HG03442 (cell line): ENCODE data around the gene BRD1.
"Not testable (repeated sequence)": the region's sequence is repeated elsewhere in the genome, so short reads cannot be mapped to it uniquely, and the experiment has no call there.

Experiments
- ATAC-seq: cut with Tn5 transposase; IDR thresholded peaks from one replicate; pipeline ENCODE4 v1.9.1; 2021; ENCODE audit warnings: mild to moderate bottlenecking, moderate library complexity; ENCODE audit not compliant: unreplicated experiment

Gene BRD1

GRCh38 chr22:49827271-49827852 lies 311 bp downstream of the BRD1 start:
- no peak for ATAC-seq

DNA sequence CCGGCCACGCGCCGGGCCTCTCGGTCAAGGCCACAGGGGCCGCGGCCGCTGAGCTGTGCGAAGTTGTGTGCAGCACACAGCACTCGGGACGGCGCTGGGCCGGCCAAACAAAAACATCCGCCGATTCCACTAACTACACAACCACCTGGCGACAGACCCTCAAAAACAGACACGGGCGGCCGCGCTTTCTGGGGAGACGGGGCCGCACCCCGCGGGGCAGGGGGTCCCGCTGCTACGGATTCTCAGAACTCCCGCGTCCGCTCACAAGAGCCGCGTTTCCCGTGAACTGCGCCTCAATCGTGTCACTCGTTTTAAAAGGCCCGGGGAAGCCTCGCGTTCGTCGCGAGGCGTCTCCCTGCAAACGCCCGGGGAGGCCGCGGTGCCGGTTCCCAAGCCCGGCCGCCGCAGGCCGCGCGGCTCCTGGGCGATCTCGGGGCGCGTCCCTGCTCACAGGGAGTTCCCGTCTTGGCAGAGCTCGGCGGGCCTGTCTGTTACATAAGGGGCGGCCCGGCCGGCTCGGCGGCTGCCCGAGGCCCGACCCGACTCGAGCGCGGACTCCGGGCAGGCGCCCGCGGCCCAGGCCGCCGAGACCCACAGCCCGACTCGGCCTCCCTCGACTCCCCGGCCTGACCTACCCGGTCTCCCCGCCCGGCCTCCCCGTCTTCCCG lies 936 bp downstream of the BRD1 start:
- no peak for ATAC-seq

DNA sequence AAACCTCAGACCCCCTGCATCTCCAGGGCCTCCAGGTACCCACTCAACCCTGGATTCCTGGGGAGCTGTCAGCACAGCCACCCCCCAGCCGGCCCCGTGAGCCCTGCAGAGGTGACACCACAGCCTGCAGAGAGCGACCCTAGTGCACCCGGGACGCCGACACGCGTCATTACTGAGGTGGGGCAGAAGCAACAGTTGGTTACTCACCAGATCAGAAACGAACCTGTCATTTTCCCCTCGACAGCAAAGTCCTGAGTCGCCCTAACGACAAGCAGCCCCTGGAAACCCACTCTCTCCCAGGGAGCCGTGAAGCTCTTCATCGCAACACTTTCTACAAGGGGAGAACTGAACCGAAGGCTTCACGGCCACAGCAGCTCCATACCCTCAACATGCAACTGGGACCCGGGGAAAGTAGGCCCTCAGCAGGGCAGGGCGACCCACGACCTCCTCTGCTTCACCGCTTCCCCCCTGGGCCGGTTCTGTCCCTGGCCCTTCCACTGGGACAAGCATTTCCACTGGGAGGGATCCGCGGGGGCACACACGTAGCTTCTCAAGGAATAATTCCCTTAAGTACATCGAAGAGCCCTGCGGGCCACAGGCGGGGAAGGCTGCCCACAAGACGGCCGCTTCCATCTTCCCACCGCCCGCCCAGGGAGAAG lies 1.6 kb downstream of the BRD1 start:
- no peak for ATAC-seq

GRCh38 chr22:49825436-49825835 lies 2.2 kb downstream of the BRD1 start:
- ATAC-seq: no peak

- ATAC-seq: no peak
These were observed 2.7 kb downstream of the BRD1 start for GRCh38 chr22:49824936-49825335.

- ATAC-seq: no peak
These were observed 3.3 kb downstream of the BRD1 start for GRCh38 chr22:49824185-49824925.

DNA sequence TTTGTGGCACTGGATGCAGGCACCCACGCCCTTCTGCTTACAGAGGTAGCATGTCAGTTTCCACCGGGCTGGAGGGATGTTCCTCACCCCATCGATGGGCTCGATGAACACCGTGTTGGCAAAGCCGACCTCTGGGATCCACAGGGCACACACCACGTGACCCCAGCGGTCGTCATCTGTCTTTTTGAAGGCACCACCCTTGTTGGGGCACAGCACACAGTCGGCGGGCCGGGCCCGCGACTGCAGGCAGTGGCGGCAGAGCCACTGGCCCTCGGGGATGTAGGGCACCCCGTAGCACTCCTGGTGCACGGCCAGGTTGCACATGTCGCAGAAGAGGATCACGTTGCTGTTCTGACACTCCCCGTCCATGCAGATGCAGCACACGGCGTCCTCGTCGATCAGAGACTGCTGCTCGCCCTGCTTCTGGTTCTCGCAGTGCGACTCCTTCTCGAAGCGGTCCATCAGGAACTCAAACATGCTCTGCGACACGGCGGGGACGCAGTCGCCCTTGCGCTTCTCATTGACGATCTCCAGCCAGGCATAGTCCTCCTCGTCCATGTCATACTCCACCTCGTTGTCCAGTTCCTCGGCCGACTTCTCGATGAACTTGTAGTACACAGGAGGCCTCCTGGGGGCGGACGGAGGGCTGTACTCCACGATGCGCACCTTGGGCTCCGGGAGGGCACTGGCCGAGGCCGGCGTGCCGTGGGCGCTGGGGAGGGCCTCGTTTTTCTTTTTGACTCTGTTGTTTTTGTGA lies 4.2 kb downstream of the BRD1 start:
- ATAC-seq: no peak

DNA sequence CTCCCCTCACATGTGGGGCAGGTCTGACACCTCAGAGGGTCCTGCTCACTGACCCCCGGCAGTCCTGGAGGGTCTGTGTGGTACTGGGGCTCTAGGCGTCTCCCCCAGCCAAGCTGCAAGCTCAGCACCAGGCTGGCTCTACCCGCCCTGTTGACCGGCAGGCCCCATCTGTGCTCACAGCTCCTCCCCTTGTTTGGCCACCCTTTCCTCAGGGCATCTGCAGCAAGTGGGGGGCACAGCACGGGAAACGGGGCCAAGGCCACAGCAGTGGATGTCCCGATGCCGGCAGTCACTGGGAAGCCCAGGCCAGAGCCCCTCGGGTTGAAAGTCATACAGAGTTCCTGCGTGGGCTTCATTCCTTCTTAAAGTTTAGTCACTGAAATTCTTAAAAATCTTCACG lies 5.9 kb downstream of the BRD1 start:
- not testable (repeated sequence) for ATAC-seq

DNA sequence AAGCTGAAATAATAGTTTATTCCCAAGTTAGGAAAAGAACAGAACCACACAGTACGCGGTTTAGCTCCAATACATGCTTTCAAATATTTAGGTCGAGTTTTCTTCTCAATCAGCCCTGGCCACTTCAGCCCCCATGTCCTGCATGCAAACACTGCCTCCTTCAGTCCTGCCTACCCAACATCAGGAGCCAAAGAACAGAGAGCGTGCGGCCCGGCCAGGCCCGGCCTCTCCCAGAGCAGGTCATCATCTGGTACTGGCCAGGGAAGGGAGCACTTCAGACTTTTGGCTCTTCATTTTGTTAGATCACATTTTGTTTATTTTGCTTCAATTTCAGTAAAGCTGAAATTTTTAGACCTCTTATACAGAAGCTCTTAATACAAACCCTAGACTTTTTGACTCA lies 6.7 kb downstream of the BRD1 start:
- ATAC-seq: no peak

DNA sequence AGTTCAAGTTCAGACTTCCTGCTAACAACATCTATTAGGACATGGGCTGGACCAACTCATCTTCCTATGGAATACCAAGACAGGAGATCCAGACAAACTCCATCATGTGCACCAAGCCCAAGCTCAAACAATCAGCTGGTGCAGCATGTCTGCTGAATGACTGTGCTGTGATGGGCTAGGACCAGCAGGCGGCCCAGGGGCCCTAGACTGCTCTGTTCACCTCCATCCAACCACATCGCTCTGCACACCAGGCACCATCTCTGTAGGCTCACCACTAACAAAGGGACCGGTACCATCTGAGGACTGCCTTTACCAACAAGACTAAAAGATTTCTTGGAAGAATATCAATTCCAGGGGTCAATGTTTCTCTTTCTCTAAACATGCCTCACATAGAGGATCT lies 10.3 kb downstream of the BRD1 start:
- no peak for ATAC-seq

DNA sequence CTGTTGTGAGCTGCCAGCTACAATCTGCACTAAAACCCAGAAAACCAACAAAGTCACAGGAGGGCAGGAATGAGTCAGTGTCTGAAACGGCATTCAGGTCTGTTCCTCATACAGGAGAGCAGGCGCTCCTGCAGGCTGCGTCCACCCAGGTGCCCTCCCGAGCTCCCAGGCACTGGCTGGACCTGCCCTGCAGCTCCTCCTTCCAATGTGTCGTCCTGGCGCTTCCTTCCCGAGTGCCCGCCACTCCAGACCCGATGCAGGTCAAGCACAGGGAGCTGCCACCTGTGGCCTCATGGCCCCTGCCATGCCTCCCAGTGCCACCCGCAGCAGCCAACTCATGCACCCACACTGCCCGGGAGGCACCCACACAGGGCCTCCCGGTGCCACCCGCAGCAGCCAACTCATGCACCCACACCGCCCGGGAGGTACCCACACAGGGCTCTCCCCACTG lies 12.0 kb downstream of the BRD1 start:
- ATAC-seq: no peak

- ATAC-seq: no peak
These were observed 12.8 kb downstream of the BRD1 start for GRCh38 chr22:49814856-49815255.

GRCh38 chr22:49814164-49814686 lies 13.4 kb downstream of the BRD1 start:
- no peak for ATAC-seq

- no peak for ATAC-seq
These were observed 14.8 kb downstream of the BRD1 start for GRCh38 chr22:49812838-49813237.

DNA sequence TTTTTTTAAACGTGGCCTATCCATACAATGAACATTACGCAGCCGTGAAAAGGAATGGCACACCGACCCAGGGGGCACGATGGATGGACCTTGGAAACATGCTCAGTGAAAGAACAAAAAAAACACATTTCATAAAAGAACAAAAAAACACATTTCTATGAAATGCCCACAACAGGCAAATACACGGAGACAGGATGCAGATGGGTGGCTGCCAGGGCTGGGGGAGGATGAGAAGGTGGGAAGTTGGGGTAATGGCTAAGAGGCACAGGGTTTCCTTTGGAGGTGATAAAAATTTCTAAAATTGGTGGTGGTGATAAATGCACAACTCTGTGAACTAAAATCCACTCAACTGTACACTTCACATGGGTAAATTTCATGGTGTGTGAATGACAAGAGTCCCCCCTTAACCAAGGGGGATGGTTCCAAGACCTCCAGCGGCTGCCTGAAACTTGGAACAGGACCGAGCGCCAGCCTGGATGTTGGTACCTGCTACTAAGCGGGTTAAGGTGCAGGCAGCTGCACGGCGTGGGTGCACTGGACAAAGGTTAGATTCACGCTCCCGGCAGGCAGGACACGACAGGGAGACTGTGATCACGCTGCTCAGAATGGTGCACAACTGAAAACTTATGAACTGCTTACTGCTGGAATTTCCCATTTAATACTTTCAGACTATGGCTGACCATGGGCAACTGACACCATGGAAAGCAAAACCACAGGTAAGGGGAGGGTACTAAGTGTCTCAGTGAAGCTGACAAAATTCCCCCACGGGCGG lies 16.5 kb downstream of the BRD1 start:
- no peak for ATAC-seq

GRCh38 chr22:49810363-49811019 lies 17.2 kb downstream of the BRD1 start:
- no peak for ATAC-seq

GRCh38 chr22:49807780-49808708 lies 19.6 kb downstream of the BRD1 start:
- no peak for ATAC-seq

DNA sequence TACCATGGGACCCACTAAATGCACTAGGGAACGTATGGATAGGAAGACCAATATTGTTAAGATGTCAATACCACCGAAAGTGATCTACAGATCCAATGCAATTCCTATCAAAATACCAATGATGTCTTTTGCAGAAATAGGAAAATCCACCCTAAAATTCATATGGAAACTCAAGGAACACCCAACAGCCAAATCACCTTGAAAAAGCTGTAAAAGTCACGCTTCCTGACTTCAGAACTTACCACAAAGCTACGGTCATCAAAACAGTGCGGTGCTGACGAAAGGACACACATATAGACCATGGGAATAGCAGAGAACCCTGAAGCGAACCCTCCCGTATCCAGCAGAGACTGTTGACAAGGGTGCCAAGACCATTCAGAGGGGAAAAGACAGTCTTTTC lies 20.5 kb downstream of the BRD1 start:
- no peak for ATAC-seq
